ENCODE results near the gene XPA.

DNA sequence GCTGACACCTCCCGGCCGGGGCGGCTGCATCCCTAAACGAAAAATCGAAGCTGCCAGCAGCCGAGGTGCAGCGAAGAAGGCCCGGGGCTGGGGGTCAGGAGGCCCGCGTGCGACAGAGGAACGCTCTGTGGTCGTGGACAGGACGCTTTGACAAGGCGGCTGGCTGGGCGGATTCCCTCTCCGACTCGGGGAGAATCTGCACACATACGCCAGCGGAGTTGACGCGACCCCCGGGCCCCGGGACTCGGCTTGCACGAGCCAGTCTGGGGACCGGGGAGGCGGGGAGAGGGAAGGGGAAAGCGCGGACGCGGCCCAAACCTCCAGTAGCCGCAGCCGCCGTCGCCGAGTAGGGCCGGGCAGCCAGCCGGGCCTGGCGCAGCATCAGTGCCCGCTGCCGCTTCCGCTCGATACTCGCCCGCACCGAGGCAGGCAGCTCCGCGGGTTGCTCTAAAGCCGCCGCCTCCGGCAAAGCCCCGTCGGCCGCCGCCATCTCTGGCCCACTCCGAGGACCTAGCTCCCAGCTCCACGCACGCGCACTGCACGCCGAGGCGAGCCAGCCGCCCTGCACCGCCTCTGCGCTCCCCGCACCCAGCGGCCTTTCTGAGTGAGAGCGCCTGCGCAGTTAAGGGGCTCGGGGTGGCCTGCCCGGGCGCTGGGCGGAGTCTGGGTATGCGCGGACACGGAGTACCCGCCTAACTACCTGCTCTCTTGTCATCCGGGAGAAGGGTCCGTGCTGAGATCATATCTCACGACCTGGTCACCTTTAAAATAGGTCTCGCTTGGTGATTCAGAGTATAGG lies at the start of gene XPA:
- no peak for TF ChIP-seq ZFP37 (CRISPR knock-in tag; IDR thresholded peaks at IDR 0.05; ENCODE audit: borderline replicate concordance)
- TF ChIP-seq, protein P1, sequence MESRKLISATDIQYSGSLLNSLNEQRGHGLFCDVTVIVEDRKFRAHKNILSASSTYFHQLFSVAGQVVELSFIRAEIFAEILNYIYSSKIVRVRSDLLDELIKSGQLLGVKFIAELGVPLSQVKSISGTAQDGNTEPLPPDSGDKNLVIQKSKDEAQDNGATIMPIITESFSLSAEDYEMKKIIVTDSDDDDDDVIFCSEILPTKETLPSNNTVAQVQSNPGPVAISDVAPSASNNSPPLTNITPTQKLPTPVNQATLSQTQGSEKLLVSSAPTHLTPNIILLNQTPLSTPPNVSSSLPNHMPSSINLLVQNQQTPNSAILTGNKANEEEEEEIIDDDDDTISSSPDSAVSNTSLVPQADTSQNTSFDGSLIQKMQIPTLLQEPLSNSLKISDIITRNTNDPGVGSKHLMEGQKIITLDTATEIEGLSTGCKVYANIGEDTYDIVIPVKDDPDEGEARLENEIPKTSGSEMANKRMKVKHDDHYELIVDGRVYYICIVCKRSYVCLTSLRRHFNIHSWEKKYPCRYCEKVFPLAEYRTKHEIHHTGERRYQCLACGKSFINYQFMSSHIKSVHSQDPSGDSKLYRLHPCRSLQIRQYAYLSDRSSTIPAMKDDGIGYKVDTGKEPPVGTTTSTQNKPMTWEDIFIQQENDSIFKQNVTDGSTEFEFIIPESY (CRISPR knock-in tag; IDR thresholded peaks at IDR 0.05): no peak; the same call in 1 of the 2 replicates
- no peak for TF ChIP-seq PHB2 (IDR thresholded peaks at IDR 0.05; ENCODE audit: partially characterized antibody)
- TF ChIP-seq, protein P2, sequence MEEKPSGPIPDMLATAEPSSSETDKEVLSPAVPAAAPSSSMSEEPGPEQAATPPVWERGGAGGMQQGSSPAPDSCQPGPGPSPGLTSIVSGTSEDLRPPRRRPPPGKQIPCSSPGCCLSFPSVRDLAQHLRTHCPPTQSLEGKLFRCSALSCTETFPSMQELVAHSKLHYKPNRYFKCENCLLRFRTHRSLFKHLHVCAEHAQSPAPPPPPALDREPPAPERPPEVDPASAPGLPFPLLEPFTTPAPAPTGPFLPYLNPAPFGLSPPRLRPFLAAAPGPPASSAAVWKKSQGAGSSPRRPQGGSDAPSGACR (CRISPR knock-in tag; IDR thresholded peaks at IDR 0.05): 0 out of 2 replicates have a peak, but pooled peaks have one; percentile 75
- TF ChIP-seq ERF (CRISPR knock-in tag; IDR thresholded peaks at IDR 0.05): peak; percentile 61; the same call in 1 of the 2 replicates
- no peak for TF ChIP-seq KAT2B (IDR thresholded peaks at IDR 0.05; ENCODE audit: borderline replicate concordance, low read depth, low read length)
- TF ChIP-seq ARNT (IDR thresholded peaks at IDR 0.05): no peak
- no peak; the same call in 1 of the 2 replicates for TF ChIP-seq ZNF143 (CRISPR knock-in tag; IDR thresholded peaks at IDR 0.05)
- TF ChIP-seq ZNF777 (CRISPR knock-in tag; IDR thresholded peaks at IDR 0.05): peak; percentile 74; the same call in 1 of the 2 replicates
- peak; percentile 97 for TF ChIP-seq ZFX (CRISPR knock-in tag; IDR thresholded peaks at IDR 0.05; ENCODE audit: low read depth)
- TF ChIP-seq, protein P3, sequence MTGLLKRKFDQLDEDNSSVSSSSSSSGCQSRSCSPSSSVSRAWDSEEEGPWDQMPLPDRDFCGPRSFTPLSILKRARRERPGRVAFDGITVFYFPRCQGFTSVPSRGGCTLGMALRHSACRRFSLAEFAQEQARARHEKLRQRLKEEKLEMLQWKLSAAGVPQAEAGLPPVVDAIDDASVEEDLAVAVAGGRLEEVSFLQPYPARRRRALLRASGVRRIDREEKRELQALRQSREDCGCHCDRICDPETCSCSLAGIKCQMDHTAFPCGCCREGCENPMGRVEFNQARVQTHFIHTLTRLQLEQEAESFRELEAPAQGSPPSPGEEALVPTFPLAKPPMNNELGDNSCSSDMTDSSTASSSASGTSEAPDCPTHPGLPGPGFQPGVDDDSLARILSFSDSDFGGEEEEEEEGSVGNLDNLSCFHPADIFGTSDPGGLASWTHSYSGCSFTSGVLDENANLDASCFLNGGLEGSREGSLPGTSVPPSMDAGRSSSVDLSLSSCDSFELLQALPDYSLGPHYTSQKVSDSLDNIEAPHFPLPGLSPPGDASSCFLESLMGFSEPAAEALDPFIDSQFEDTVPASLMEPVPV (CRISPR knock-in tag; IDR thresholded peaks at IDR 0.05): peak; percentile 66; the same call in 1 of the 2 replicates
- TF ChIP-seq PHF8 (CRISPR knock-in tag; IDR thresholded peaks at IDR 0.05): peak; percentile 99
- no peak for TF ChIP-seq JUND (CRISPR knock-in tag; IDR thresholded peaks at IDR 0.05)

Measured in HepG2 (cell line).